ENCODE measurements around the gene HNRNPUL1. TPM values are rescaled to one million over a fixed set of nuclear protein-coding genes. Genes with fewer than 3 reads are reported as not detected.

HNRNPUL1 gene
- total and polyA plus RNA-seq, 3 donors from 2014 or later = 192 to 230 (median 197) TPM

GRCh38 chr19:41239363-41239762, 24.8 kb upstream of the HNRNPUL1 start:
- Histone ChIP-seq H3K4me1 (no peaks in the 10 kb centered on the region), H3K36me3 (ENCODE audit: low read depth, missing control alignments) (no peaks in the 10 kb centered on the region), H3K27me3 (no peaks in the 10 kb centered on the region), H3K27ac (no peak overlapping the region), H3K4me3 (no peak overlapping the region), H3K9me3 (no peaks in the 10 kb centered on the region)
- TF ChIP-seq CTCF (IDR thresholded peaks at IDR 0.05) (no peak), POLR2A (IDR thresholded peaks at IDR 0.05) (no peak)
- DNase-seq = no peak
- WGBS, 2 donors = 89 to 94% methylated on average over 9 of the region's 9 CpGs
- intact Hi-C loops (cut with DNase I; ENCODE audit: low total_unique reads) = no loop called here

GRCh38 chr19:41239961-41240574, 24.1 kb upstream of the HNRNPUL1 start:
- Histone ChIP-seq H3K36me3 (ENCODE audit: low read depth, missing control alignments) (no peaks in the 10 kb centered on the region), H3K4me1 (no peaks in the 10 kb centered on the region), H3K9me3 (no peaks in the 10 kb centered on the region), H3K27ac (no peak overlapping the region), H3K27me3 (no peaks in the 10 kb centered on the region), H3K4me3 (no peak overlapping the region)
- DNase-seq = no peak
- no peak for TF ChIP-seq CTCF (IDR thresholded peaks at IDR 0.05)
- TF ChIP-seq POLR2A (IDR thresholded peaks at IDR 0.05) = no peak
- 84 to 90% methylated on average over 2 of the region's 2 CpGs for WGBS, 2 donors
- intact Hi-C loops (cut with DNase I; ENCODE audit: low total_unique reads) = no loop called here

GRCh38 chr19:41241859-41242258, 22.3 kb upstream of the HNRNPUL1 start:
- no peaks in the 10 kb centered on the region for H3K36me3 ChIP-seq (ENCODE audit: low read depth, missing control alignments)
- no peak overlapping the region for H3K27ac ChIP-seq
- intact Hi-C loops (cut with DNase I; ENCODE audit: low total_unique reads) = no loop called here
- no peak for DNase-seq
- TF ChIP-seq CTCF (IDR thresholded peaks at IDR 0.05) (no peak), POLR2A (IDR thresholded peaks at IDR 0.05) (no peak)
- H3K27me3 ChIP-seq = no peaks in the 10 kb centered on the region
- H3K4me3 ChIP-seq = no peak overlapping the region
- H3K9me3 ChIP-seq = no peaks in the 10 kb centered on the region
- 89 to 92% methylated on average over 5 of the region's 5 CpGs for WGBS, 2 donors
- H3K4me1 ChIP-seq = no peaks in the 10 kb centered on the region

- Histone ChIP-seq H3K4me3 (no peak overlapping the region), H3K27me3 (no peaks in the 10 kb centered on the region), H3K4me1 (no peaks in the 10 kb centered on the region), H3K36me3 (ENCODE audit: low read depth, missing control alignments) (no peaks in the 10 kb centered on the region), H3K9me3 (no peaks in the 10 kb centered on the region), H3K27ac (no peak overlapping the region)
- intact Hi-C loops (cut with DNase I; ENCODE audit: low total_unique reads) = no loop called here
- TF ChIP-seq POLR2A (IDR thresholded peaks at IDR 0.05) (no peak), CTCF (IDR thresholded peaks at IDR 0.05) (no peak)
- 73 to 77% methylated on average over 4 of the region's 4 CpGs for WGBS, 2 donors
- no peak for DNase-seq
These were observed 20.1 kb upstream of the HNRNPUL1 start for GRCh38 chr19:41244117-41244516.

- Histone ChIP-seq H3K27ac (no peak overlapping the region), H3K27me3 (no peaks in the 10 kb centered on the region), H3K4me1 (no peaks in the 10 kb centered on the region), H3K4me3 (no peak overlapping the region), H3K36me3 (ENCODE audit: low read depth, missing control alignments) (no peaks in the 10 kb centered on the region), H3K9me3 (no peaks in the 10 kb centered on the region)
- intact Hi-C loops (cut with DNase I; ENCODE audit: low total_unique reads) = no loop called here
- TF ChIP-seq CTCF (IDR thresholded peaks at IDR 0.05) (no peak), POLR2A (IDR thresholded peaks at IDR 0.05) (no peak)
- WGBS, 2 donors = 86% methylated on average over 3 of the region's 3 CpGs
- no peak for DNase-seq
These were observed 18.3 kb upstream of the HNRNPUL1 start for GRCh38 chr19:41245843-41246242.
